ENCODE data around the gene PILRA.
"Not testable (repeated sequence)": the region's sequence is repeated elsewhere in the genome, so short reads cannot be mapped to it uniquely, and the experiment has no call there.

PILRA gene

DNA sequence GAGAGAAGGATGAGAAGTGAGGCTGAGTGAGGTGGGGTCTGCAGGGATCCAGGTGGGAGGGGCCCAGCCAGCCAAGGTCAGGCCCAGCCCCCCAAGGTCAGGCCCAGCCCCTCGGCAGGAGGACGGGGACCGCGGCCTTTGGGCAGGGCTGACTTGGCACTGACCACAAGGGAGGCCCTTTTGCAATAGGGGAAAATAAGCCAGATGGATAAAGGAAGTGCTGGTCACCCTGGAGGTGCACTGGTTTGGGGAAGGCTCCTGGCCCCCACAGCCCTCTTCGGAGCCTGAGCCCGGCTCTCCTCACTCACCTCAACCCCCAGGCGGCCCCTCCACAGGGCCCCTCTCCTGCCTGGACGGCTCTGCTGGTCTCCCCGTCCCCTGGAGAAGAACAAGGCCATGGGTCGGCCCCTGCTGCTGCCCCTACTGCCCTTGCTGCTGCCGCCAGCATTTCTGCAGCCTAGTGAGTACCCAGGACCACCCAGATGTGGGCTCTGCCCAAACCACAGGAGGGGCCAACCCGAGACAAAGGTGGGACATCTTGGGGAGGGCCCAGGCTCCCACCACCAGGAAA is at the start of gene PILRA:
TSS of gene PILRA (plus strand) at position 227 of the 571 bp plus-strand sequence. CDS start at position 397, 170 bp downstream.
- no peak within 1 kb of the TSS for H3K4me3 ChIP-seq (replicated peaks; ENCODE audit: low read depth, low read length)
- peak; percentile 28 for DNase-seq (ENCODE audit: low read depth)
- TF ChIP-seq, protein P1, sequence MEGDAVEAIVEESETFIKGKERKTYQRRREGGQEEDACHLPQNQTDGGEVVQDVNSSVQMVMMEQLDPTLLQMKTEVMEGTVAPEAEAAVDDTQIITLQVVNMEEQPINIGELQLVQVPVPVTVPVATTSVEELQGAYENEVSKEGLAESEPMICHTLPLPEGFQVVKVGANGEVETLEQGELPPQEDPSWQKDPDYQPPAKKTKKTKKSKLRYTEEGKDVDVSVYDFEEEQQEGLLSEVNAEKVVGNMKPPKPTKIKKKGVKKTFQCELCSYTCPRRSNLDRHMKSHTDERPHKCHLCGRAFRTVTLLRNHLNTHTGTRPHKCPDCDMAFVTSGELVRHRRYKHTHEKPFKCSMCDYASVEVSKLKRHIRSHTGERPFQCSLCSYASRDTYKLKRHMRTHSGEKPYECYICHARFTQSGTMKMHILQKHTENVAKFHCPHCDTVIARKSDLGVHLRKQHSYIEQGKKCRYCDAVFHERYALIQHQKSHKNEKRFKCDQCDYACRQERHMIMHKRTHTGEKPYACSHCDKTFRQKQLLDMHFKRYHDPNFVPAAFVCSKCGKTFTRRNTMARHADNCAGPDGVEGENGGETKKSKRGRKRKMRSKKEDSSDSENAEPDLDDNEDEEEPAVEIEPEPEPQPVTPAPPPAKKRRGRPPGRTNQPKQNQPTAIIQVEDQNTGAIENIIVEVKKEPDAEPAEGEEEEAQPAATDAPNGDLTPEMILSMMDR (IDR thresholded peaks at IDR 0.05; ENCODE audit: low read length, missing control alignments) = no peak

DNA sequence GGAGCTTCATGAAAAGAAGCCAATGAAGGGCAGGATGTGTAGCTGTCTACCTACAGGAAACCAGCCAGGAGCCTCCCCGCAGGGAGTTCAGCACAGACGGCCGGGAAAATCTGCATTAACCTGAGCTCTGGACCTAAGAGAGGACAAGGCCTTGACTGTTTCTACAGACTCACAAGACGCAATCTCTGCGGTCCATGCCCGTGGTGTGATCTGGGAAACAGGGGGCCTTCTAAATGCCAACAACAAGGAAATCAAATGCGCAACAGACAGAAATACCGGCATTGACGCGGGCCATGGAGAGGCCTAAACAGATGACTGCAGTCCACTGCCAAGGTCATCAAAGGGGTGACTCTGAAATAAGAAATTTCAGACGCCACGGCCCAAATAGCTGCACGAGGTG is 49.1 kb upstream of the PILRA start:
- not testable (repeated sequence) for DNase-seq (ENCODE audit: low read depth)

DNA sequence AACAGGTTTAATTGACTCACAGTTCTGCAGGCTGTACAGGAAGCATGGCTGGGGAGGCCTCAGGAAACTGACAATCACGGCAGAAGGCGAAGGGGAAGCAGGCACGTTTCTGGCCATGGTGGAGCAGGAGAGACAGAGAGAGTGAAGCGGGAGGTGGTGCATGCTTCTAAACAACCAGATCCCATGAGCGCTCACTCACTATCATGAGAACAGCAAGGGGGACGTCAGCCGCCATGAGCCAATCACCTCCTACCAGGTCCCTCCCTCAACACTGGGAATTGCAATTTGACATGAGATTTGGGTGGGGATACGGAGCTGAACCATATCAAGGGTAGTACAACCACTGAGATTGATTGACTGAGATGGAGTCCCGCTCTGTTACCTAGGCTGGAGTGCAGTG is 47.6 kb upstream of the PILRA start:
- H3K4me3 ChIP-seq (replicated peaks; ENCODE audit: low read depth, low read length); DNase-seq (ENCODE audit: low read depth): not testable (repeated sequence)

More for the DNA sequence above, 49.1 kb upstream of the PILRA start:
- H3K4me3 ChIP-seq (replicated peaks; ENCODE audit: low read depth, low read length) = not testable (repeated sequence)

DNA sequence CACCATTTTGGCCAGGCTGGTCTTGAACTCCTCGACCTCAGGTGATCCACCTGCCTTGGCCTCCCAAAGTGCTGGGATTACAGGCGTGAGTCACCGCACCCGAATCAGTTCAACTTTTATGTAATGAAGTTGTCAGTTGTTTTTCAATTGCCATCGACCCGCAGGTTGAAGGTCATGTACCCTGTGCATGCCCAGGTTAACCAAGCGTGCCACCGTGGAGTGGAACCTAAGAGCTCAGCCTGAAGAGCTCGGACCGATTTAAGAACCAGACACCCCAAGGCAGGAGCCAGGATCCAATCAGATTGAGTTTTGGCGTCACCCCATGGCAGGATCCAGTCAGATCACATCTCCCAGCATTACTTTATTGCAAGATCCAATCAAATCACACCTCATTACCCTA is 46.4 kb upstream of the PILRA start:
- DNase-seq (ENCODE audit: low read depth); H3K4me3 ChIP-seq (replicated peaks; ENCODE audit: low read depth, low read length): not testable (repeated sequence)

DNA sequence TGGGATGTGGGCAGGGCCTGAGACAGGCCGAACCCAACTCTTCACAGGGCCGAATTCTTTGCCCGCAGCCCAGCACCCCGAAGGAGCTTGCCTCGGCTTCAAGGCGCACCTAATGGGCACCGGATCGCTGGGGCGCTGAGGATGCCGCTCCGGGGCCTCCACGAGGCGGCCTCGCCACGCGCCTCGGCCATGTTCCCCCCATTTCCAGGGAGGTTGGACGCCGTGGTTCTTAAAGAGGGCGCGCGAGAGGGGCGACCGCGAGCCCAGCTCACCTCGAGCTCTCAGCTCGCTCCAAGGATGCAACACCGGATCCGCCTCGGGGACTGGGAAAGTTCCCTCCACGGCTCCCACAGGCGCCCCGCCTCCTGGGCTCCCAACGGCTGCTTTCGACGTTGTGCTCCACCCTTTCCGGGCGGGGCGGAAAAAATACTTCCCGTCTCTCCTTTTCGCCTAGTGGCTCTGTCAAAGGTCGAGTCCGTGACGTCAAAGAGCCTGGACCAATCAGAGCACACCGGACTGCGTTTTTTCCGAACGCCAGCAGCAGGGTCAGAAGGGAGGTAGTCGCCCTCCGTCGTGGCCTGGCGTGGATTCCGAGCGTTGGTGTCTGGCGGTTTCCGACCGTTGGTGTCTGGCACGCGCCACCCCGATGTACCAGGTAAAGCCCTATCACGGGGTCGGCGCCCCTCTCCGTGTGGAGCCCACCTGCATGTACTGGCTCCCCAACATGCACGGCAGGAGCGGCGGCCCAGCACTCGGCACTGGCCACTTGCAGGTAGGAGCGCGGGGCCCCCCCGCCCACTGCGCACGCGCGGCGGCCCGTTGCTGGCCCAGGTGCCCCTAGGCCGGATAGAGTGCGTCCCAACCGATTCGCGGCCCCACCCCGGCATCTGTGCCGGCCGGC is 37.5 kb upstream of the PILRA start:
- DNase-seq (ENCODE audit: low read depth) = peak; percentile 94
- H3K4me3 ChIP-seq (replicated peaks; ENCODE audit: low read depth, low read length) = peak overlapping the region; percentile 68

DNA sequence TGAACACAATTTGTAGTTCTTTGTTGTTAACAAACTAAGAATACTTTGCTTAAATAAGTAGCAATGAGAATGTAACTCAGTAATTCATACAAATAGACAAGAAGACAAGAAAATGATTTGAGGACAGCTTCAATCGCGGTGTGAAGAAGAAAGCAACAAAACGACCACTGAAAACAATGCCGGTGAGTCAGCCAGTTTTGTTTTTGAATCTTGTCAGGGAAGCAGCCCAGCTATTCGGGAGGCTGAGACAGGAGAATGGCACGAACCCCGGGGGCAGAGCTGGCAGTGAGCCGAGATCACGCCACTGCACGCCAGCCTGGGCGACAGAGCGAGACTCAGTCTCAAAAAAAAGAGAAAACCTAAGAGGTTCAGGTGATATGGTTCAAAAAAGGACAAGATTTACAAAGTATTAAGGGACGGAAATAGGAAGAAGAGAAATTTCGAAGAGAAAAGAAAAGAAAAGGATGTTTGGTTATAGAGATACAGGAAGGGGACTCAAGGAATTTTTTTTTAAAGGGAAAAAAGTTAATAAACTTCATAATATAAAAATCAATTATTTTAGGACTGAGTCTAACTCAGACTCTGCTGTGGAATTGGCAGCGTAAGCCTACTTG is 35.1 kb upstream of the PILRA start:
- H3K4me3 ChIP-seq (replicated peaks; ENCODE audit: low read depth, low read length) = not testable (repeated sequence)
- peak; percentile 23 for DNase-seq (ENCODE audit: low read depth)

DNA sequence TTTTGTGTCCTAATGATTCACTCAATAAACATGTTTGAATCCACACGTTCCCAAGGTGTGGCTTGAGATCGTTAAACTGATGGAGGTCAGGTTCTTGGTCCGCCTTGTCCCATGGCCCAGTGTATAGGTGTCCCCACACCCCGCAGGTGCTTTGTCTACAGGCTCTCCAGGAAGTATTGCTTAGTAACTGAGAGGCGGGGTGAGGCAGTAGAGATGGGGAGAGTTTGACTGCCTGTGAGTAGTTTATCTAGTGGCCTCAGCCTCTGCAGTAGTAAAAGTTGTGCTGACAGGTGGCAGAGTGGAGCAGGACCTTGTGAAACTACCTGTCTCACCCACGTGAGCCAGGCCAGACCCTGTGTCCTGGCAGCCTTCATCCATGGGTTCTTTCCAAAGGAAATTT is 32.0 kb upstream of the PILRA start:
- DNase-seq (ENCODE audit: low read depth) = not testable (repeated sequence)

DNA sequence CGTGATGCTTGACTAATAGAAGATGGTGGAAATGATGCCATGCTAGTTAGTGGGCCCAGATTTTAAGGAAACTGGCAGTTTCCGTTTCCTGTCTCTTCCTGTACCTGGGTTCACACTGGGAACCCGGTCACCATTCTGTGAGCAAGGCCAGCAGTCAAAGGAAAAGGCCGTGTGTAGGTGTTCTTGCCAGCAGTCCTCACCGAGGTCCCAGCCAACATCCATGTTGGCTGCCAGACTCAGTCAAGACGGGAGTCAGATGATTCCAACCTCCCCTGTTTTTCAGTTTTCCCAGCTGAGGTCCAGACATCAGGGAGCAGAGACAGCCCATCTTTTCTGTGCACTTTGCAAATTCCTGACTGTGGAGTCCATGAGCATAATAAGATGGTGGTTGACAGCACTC is 30.5 kb upstream of the PILRA start:
- no peak overlapping the region for H3K4me3 ChIP-seq (replicated peaks; ENCODE audit: low read depth, low read length)
- TF ChIP-seq, protein P1 (IDR thresholded peaks at IDR 0.05; ENCODE audit: low read length, missing control alignments) = no peak
- no peak for DNase-seq (ENCODE audit: low read depth)

More for the DNA sequence above, 32.0 kb upstream of the PILRA start:
- H3K4me3 ChIP-seq (replicated peaks; ENCODE audit: low read depth, low read length) = not testable (repeated sequence)

DNA sequence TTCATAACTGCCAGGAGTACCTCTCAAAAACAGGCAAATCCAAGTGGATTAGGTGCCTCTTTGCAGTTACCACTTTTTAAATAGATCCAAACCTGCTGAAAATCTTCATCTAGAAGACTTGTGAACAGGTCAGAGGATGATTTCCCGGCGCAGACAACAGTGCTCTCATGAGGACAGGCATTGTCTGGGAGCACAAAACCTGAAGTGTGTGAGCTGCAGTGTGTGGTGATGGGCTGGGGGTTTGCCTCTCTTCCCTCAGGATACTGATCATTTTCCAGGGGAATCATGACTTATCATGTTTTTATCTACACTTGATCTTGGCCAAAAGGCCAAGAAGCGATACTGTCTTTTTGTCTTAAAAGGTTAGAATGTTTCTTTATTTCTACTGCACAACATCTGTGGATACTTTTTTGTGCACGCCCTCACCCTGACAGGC is 29.1 kb upstream of the PILRA start:
- not testable (repeated sequence) for H3K4me3 ChIP-seq (replicated peaks; ENCODE audit: low read depth, low read length); DNase-seq (ENCODE audit: low read depth)

DNA sequence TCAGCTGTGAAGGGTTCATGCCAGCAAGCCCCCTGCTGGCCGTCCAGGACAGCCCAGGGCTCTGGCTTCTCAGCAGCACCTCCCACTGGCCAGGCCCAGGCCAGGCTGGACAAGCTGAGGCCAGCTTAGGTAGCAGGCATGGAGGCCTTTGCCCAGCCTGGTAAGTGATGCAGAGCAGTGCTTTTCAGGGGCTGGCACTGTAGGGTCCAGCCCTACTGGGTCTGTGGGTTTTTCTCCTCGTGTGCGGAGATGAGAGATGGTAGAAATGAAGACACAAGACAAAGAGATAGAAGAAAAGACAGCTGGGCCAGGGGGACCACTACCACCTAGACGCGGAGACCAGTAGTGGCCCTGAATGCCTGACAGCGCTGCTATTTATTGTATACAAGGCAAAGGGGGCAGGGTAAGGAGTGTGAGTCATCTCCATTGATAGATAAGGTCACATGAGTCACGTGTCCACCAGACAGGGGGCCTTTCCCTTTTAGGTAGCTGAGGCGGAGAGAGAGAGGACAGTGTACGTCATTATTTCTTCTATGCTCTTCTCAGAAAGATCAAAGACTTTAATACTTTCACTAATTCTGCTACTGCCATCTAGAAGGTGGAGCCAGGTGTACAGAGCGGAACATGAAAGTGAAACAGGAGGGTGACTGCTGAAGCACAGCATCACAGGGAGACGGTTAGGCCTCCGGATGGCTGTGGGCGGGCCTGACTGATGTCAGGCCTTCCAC is 28.6 kb upstream of the PILRA start:
- TF ChIP-seq, protein P1 (IDR thresholded peaks at IDR 0.05; ENCODE audit: low read length, missing control alignments) = peak; percentile 40
- DNase-seq (ENCODE audit: low read depth) = peak; percentile 76
- not testable (repeated sequence) for H3K4me3 ChIP-seq (replicated peaks; ENCODE audit: low read depth, low read length)
